ENCODE results near the gene AGTRAP.

AGTRAP gene

GRCh38 chr1:11714831-11715575 lies 20.9 kb upstream of the AGTRAP start:
- TF ChIP-seq, protein P1, sequence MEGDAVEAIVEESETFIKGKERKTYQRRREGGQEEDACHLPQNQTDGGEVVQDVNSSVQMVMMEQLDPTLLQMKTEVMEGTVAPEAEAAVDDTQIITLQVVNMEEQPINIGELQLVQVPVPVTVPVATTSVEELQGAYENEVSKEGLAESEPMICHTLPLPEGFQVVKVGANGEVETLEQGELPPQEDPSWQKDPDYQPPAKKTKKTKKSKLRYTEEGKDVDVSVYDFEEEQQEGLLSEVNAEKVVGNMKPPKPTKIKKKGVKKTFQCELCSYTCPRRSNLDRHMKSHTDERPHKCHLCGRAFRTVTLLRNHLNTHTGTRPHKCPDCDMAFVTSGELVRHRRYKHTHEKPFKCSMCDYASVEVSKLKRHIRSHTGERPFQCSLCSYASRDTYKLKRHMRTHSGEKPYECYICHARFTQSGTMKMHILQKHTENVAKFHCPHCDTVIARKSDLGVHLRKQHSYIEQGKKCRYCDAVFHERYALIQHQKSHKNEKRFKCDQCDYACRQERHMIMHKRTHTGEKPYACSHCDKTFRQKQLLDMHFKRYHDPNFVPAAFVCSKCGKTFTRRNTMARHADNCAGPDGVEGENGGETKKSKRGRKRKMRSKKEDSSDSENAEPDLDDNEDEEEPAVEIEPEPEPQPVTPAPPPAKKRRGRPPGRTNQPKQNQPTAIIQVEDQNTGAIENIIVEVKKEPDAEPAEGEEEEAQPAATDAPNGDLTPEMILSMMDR (IDR thresholded peaks at IDR 0.05; ENCODE audit: extremely low read depth, insufficient read depth, missing control alignments): no peak
- DNase-seq (ENCODE audit: low spot score): no peak
- in situ Hi-C loops (cut with MboI; ENCODE audit: low pct_unique_long_range_greater_than_20kb, low sequenced_read_pairs, unreplicated experiment): loop anchor here (10.0 kb wide), 1 partner anchor 50 kb away; the partner anchor contains the start of gene FBXO6

- in situ Hi-C loops (cut with MboI; ENCODE audit: low pct_unique_long_range_greater_than_20kb, low sequenced_read_pairs, unreplicated experiment): loop anchor here (10.0 kb wide), 1 partner anchor 55 kb away; the partner anchor contains the start of gene FBXO6
- TF ChIP-seq, protein P1 (IDR thresholded peaks at IDR 0.05; ENCODE audit: extremely low read depth, insufficient read depth, missing control alignments): peak; percentile 97
- DNase-seq (ENCODE audit: low spot score): peak; percentile 78
Observed at GRCh38 chr1:11719313-11720032, 16.5 kb upstream of the AGTRAP start.

DNA sequence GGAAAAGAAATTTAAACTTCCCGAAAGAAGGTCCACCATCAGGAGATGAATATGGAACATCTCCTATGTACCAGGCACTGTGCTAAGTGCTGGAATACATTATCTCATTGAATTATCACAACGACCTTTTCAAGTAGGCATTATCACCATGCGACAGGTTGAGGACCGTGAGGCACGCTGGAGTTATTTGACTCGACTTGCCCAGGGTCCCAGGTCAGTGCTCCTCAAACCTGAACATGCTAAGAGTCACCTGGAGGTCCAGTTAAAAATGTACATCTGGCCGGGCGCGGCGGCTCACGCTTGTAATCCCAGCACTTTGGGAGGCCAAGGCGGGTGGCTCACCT lies 15.9 kb upstream of the AGTRAP start:
- TF ChIP-seq, protein P1 (IDR thresholded peaks at IDR 0.05; ENCODE audit: extremely low read depth, insufficient read depth, missing control alignments): no peak
- DNase-seq (ENCODE audit: low spot score): no peak
- in situ Hi-C loops (cut with MboI; ENCODE audit: low pct_unique_long_range_greater_than_20kb, low sequenced_read_pairs, unreplicated experiment): no loop called here

DNA sequence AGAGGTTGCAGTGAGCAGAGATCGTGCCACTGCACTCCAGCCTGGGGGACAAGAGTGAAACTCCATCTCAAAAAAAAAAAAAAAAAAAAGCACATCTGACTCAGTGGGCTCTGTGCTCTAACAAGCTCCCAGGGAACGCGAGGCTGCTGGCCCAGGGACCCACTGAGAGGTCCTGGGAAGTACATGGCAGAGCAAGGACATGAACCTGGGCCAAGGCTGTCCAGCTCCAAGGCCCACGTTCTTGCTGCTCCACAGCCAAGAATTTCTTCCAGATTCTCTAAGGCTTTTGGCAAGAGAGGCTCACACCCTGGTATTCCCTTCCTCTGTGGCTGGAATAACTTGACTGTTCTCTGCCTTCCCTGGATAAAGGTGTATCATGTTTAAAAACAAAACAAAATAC lies 15.4 kb upstream of the AGTRAP start:
- DNase-seq (ENCODE audit: low spot score): no peak
- in situ Hi-C loops (cut with MboI; ENCODE audit: low pct_unique_long_range_greater_than_20kb, low sequenced_read_pairs, unreplicated experiment): no loop called here
- TF ChIP-seq, protein P1 (IDR thresholded peaks at IDR 0.05; ENCODE audit: extremely low read depth, insufficient read depth, missing control alignments): no peak

- no peak for DNase-seq (ENCODE audit: low spot score)
- TF ChIP-seq, protein P1 (IDR thresholded peaks at IDR 0.05; ENCODE audit: extremely low read depth, insufficient read depth, missing control alignments): no peak
- in situ Hi-C loops (cut with MboI; ENCODE audit: low pct_unique_long_range_greater_than_20kb, low sequenced_read_pairs, unreplicated experiment): no loop called here
Observed at GRCh38 chr1:11721311-11721710, 14.6 kb upstream of the AGTRAP start.

DNA sequence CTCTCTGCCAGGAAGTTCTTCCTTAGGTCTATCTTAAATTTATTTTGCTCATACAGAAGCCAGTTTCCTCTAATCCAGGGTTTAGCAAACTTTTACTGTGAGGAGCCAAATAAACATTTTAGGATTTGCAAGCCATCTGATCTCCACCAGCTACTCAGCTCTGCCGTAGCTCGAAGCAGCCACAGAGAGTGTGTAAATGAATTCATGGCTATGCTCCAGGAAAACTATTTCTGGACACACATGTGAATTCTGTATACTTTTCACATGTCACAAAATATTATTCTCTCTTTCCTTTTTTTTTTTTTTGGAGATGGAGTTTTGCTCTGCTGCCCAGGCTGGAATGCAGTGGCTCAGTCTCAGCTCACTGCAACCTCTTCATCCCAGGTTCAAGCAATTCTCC lies 13.4 kb upstream of the AGTRAP start:
- TF ChIP-seq, protein P1 (IDR thresholded peaks at IDR 0.05; ENCODE audit: extremely low read depth, insufficient read depth, missing control alignments): no peak
- in situ Hi-C loops (cut with MboI; ENCODE audit: low pct_unique_long_range_greater_than_20kb, low sequenced_read_pairs, unreplicated experiment): no loop called here
- no peak for DNase-seq (ENCODE audit: low spot score)

Measured in GM13977 (cell line).